ENCODE data around the gene TACC2. TPM values are rescaled to one million over a fixed set of nuclear protein-coding genes. Genes with fewer than 3 reads are reported as not detected.

Gene TACC2
- total and polyA plus RNA-seq, 2 experiments from 2014 or later, result 30.8 to 35.9 TPM

DNA sequence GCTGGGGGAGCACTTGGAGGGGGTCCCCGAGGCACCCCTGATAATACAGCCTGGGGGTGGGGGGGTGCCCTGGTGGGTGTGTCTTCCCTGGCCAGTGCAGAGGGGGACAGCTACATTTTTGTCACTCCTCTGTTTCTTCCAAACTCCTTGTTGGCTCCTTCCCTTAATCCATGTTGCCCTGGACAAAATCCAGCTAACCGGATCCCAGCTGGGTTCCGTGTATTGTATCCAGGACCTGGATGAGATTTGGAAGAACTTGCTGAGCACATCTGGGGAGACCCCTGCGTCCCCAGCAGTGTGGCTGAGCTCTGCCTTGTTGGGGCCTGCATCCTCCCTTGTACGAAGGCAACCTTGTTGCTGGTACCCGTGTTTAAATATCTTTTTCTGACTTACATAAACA is 195.3 kb downstream of the TACC2 start:
- ATAC-seq (no peak), DNase-seq (ENCODE audit: low spot score) (no peak)
- no peak overlapping the region for H3K27ac ChIP-seq (ENCODE audit: low read depth)
- H4K20me1 ChIP-seq (replicated peaks; ENCODE audit: insufficient read depth), result peaks cover 12% of the 10 kb centered on the region
- peaks cover 97% of the 10 kb centered on the region for H3K79me2 ChIP-seq (replicated peaks; ENCODE audit: insufficient read depth)
- Mint-ChIP-seq H3K4me3 (no peak overlapping the region), H3K4me1 (peaks cover 79% of the 10 kb centered on the region), H3K36me3 (ENCODE audit: low read depth) (peaks cover 5% of the 10 kb centered on the region; the same call in 1 of the 3 replicates), H3K27me3 (ENCODE audit: insufficient read depth, low read depth, poor library complexity) (peaks cover 9% of the 10 kb centered on the region), H3K9me3 (no peaks in the 10 kb centered on the region), H3K27ac (no peak overlapping the region)
- H3K4me2 ChIP-seq, result no peak overlapping the region
- H2AFZ ChIP-seq, result no peak overlapping the region
- TF ChIP-seq CREB1 (CRISPR knock-in tag; IDR thresholded peaks at IDR 0.05; ENCODE audit: low read depth), result no peak
- TF ChIP-seq STAT1 (IDR thresholded peaks at IDR 0.05; ENCODE audit: unreplicated experiment), result no peak
- TF ChIP-seq EZH2phosphoT487 (IDR thresholded peaks at IDR 0.05; ENCODE audit: unreplicated experiment), result no peak
- TF ChIP-seq EZH2 (IDR thresholded peaks at IDR 0.05; ENCODE audit: low read depth, unreplicated experiment), result no peak
- no peak for TF ChIP-seq JUNB (IDR thresholded peaks at IDR 0.05; ENCODE audit: unreplicated experiment)
- TF ChIP-seq ZNF331 (CRISPR knock-in tag; IDR thresholded peaks at IDR 0.05; ENCODE audit: low read depth), result no peak
- TF ChIP-seq, protein P1, sequence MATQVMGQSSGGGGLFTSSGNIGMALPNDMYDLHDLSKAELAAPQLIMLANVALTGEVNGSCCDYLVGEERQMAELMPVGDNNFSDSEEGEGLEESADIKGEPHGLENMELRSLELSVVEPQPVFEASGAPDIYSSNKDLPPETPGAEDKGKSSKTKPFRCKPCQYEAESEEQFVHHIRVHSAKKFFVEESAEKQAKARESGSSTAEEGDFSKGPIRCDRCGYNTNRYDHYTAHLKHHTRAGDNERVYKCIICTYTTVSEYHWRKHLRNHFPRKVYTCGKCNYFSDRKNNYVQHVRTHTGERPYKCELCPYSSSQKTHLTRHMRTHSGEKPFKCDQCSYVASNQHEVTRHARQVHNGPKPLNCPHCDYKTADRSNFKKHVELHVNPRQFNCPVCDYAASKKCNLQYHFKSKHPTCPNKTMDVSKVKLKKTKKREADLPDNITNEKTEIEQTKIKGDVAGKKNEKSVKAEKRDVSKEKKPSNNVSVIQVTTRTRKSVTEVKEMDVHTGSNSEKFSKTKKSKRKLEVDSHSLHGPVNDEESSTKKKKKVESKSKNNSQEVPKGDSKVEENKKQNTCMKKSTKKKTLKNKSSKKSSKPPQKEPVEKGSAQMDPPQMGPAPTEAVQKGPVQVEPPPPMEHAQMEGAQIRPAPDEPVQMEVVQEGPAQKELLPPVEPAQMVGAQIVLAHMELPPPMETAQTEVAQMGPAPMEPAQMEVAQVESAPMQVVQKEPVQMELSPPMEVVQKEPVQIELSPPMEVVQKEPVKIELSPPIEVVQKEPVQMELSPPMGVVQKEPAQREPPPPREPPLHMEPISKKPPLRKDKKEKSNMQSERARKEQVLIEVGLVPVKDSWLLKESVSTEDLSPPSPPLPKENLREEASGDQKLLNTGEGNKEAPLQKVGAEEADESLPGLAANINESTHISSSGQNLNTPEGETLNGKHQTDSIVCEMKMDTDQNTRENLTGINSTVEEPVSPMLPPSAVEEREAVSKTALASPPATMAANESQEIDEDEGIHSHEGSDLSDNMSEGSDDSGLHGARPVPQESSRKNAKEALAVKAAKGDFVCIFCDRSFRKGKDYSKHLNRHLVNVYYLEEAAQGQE (IDR thresholded peaks at IDR 0.05; ENCODE audit: unreplicated experiment), result no peak
- TF ChIP-seq, protein P2, sequence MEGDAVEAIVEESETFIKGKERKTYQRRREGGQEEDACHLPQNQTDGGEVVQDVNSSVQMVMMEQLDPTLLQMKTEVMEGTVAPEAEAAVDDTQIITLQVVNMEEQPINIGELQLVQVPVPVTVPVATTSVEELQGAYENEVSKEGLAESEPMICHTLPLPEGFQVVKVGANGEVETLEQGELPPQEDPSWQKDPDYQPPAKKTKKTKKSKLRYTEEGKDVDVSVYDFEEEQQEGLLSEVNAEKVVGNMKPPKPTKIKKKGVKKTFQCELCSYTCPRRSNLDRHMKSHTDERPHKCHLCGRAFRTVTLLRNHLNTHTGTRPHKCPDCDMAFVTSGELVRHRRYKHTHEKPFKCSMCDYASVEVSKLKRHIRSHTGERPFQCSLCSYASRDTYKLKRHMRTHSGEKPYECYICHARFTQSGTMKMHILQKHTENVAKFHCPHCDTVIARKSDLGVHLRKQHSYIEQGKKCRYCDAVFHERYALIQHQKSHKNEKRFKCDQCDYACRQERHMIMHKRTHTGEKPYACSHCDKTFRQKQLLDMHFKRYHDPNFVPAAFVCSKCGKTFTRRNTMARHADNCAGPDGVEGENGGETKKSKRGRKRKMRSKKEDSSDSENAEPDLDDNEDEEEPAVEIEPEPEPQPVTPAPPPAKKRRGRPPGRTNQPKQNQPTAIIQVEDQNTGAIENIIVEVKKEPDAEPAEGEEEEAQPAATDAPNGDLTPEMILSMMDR (conservative IDR thresholded peaks at IDR 0.05; ENCODE audit: low read depth in 2 of 2), result no peak
- TF ChIP-seq, protein P3, sequence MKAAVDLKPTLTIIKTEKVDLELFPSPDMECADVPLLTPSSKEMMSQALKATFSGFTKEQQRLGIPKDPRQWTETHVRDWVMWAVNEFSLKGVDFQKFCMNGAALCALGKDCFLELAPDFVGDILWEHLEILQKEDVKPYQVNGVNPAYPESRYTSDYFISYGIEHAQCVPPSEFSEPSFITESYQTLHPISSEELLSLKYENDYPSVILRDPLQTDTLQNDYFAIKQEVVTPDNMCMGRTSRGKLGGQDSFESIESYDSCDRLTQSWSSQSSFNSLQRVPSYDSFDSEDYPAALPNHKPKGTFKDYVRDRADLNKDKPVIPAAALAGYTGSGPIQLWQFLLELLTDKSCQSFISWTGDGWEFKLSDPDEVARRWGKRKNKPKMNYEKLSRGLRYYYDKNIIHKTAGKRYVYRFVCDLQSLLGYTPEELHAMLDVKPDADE (IDR thresholded peaks at IDR 0.05), result no peak
- no peak for TF ChIP-seq ZNF114 (CRISPR knock-in tag; IDR thresholded peaks at IDR 0.05)
- TF ChIP-seq NANOG (IDR thresholded peaks at IDR 0.05; ENCODE audit: borderline replicate concordance), result no peak
- no peak for TF ChIP-seq POLR2AphosphoS5 (IDR thresholded peaks at IDR 0.05; ENCODE audit: low read depth)
- no peaks in the 10 kb centered on the region for H3K9me2 ChIP-seq (ENCODE audit: insufficient read depth)
- no peaks in the 10 kb centered on the region for H3K36me3 ChIP-seq (ENCODE audit: insufficient read depth)
- H3K4me3 ChIP-seq, result no peak overlapping the region
- H3F3A ChIP-seq (replicated peaks; ENCODE audit: low read depth), result no peaks in the 10 kb centered on the region; the same call in 1 of the 2 replicates
- H3K27me3 ChIP-seq (ENCODE audit: insufficient read depth), result no peaks in the 10 kb centered on the region
- H3K4me1 ChIP-seq (ENCODE audit: insufficient read depth), result peaks cover 62% of the 10 kb centered on the region
